Measurements from ENCODE around the gene CFLAR. TPM values are rescaled to one million over a fixed set of nuclear protein-coding genes. Genes with fewer than 3 reads are reported as not detected.

CFLAR gene
- polyA plus RNA-seq, 1 donor from 2014 or later = 1.6 TPM

- H3K4me3 ChIP-seq (ENCODE audit: low read length) = no peak overlapping the region
- H3K36me3 ChIP-seq (ENCODE audit: insufficient read depth, low read length) = no peaks in the 10 kb centered on the region
- H2AFZ ChIP-seq (ENCODE audit: low read depth, low read length) = no peak overlapping the region
- H3F3A ChIP-seq (ENCODE audit: insufficient read depth, low read length, poor library complexity, severe bottlenecking) = no peaks in the 10 kb centered on the region
- no peaks in the 10 kb centered on the region for H3K9me2 ChIP-seq (ENCODE audit: insufficient read depth, low read length)
- no peaks in the 10 kb centered on the region for H3K79me2 ChIP-seq (replicated peaks; ENCODE audit: insufficient read depth, low read length)
- H3K27me3 ChIP-seq (ENCODE audit: insufficient read depth, low read depth, low read length) = no peaks in the 10 kb centered on the region
- H3K27ac ChIP-seq (ENCODE audit: low read length) = no peak overlapping the region
- no peaks in the 10 kb centered on the region for H4K20me1 ChIP-seq (ENCODE audit: insufficient read depth)
- no peaks in the 10 kb centered on the region for H3K9me3 ChIP-seq (ENCODE audit: low read length)
- no peak overlapping the region for H3K9ac ChIP-seq (ENCODE audit: low read length)
- TF ChIP-seq POLR2AphosphoS5 (IDR thresholded peaks at IDR 0.05) (no peak), CTCF (IDR thresholded peaks at IDR 0.05; ENCODE audit: poor library complexity, severe bottlenecking) (no peak), EP300 (conservative IDR thresholded peaks at IDR 0.05; ENCODE audit: poor library complexity, severe bottlenecking) (no peak), TAF1 (IDR thresholded peaks at IDR 0.05; ENCODE audit: low read depth) (no peak), EZH2 (IDR thresholded peaks at IDR 0.05; ENCODE audit: borderline replicate concordance, insufficient read depth, low read length, poor library complexity, severe bottlenecking) (no peak), MXI1 (conservative IDR thresholded peaks at IDR 0.05; ENCODE audit: poor library complexity, severe bottlenecking) (no peak), REST (IDR thresholded peaks at IDR 0.05; ENCODE audit: borderline replicate concordance) (no peak), RAD21 (conservative IDR thresholded peaks at IDR 0.05) (no peak), SMC3 (conservative IDR thresholded peaks at IDR 0.05; ENCODE audit: poor library complexity) (no peak)
- no peak overlapping the region for H3K4me2 ChIP-seq (ENCODE audit: low read length)
These were observed 28.4 kb downstream of the CFLAR start for GRCh38 chr2:201144101-201145051.

DNA sequence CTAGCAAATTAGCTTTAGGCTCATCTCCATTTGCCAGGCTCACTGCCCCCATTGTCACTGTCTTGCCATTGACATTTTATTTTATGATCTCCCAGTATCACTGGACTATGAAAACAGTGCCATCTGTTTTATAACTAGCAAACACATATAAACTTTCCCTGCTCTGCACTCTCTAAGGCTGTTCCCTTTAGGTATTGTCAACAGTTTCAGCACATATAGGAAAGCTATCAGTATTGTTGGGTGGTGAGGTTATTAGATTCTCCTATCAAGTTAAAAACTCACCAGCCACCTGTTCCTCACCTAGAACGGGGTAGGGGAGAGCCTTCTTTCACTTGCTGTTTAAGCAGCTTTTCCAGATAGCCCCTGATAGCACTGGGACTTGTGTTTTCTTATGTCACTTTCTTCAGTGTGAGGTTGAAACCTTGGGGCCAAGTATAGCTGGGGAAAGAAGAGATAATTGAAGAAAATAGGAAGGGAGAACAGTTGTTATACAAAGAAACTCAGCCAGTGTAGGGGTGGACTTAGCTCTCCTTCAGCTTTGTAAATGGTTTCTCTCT is 32.5 kb downstream of the CFLAR start:
- no peaks in the 10 kb centered on the region for H3K36me3 ChIP-seq (ENCODE audit: insufficient read depth, low read length)
- no peaks in the 10 kb centered on the region for H3K27me3 ChIP-seq (ENCODE audit: insufficient read depth, low read depth, low read length)
- H3K27ac ChIP-seq (ENCODE audit: low read length) = no peak overlapping the region
- H2AFZ ChIP-seq (ENCODE audit: low read depth, low read length) = no peak overlapping the region
- TF ChIP-seq REST (IDR thresholded peaks at IDR 0.05; ENCODE audit: borderline replicate concordance) (no peak), RAD21 (conservative IDR thresholded peaks at IDR 0.05) (no peak), SMC3 (conservative IDR thresholded peaks at IDR 0.05; ENCODE audit: poor library complexity) (no peak), CTCF (IDR thresholded peaks at IDR 0.05; ENCODE audit: poor library complexity, severe bottlenecking) (no peak), EZH2 (IDR thresholded peaks at IDR 0.05; ENCODE audit: borderline replicate concordance, insufficient read depth, low read length, poor library complexity, severe bottlenecking) (no peak), EP300 (conservative IDR thresholded peaks at IDR 0.05; ENCODE audit: poor library complexity, severe bottlenecking) (no peak), TAF1 (IDR thresholded peaks at IDR 0.05; ENCODE audit: low read depth) (no peak)
- H3K4me2 ChIP-seq (ENCODE audit: low read length) = no peak overlapping the region
- no peaks in the 10 kb centered on the region for H3F3A ChIP-seq (ENCODE audit: insufficient read depth, low read length, poor library complexity, severe bottlenecking)
- no peak overlapping the region for H3K9ac ChIP-seq (ENCODE audit: low read length)
- H3K9me3 ChIP-seq (ENCODE audit: low read length) = no peaks in the 10 kb centered on the region
- no peaks in the 10 kb centered on the region for H4K20me1 ChIP-seq (ENCODE audit: insufficient read depth)
- H3K4me3 ChIP-seq (ENCODE audit: low read length) = no peak overlapping the region
- H3K79me2 ChIP-seq (replicated peaks; ENCODE audit: insufficient read depth, low read length) = no peaks in the 10 kb centered on the region
- H3K9me2 ChIP-seq (ENCODE audit: insufficient read depth, low read length) = no peaks in the 10 kb centered on the region

Data from neural cell (in vitro differentiated cells).